OCI-LY3 (cell line): ENCODE results near the gene CD59.

Experiments
- CTCF ChIP-seq: fragments of 200-600, 300-600 bp; sonication (generic); IDR thresholded peaks from 2 replicates; pipeline ENCODE4 v1.5.1; 2014; ENCODE audit warnings: antibody characterized with exemption, low read length, low read depth
- EZH2phosphoT487 ChIP-seq: fragments of 200-600 bp; shearing (Covaris generic); IDR thresholded peaks from 2 replicates; pipeline ENCODE4 v1.6.1; 2018; ENCODE audit warnings: antibody characterized with exemption, mixed run types, low read depth

GRCh38 chr11:33770236-33770635, 34.0 kb upstream of the CD59 start:
- TF ChIP-seq CTCF, result no peak
- no peak for TF ChIP-seq EZH2phosphoT487
